Stimulated activated CD4-positive, alpha-beta T cell treated with anti-CD3 and anti-CD28 coated beads, Interleukin-15, amount 100 ng/mL, for 24 hours (primary cell): ENCODE results near the gene PERCC1.

Source experiments
- DNase-seq: peaks from one replicate; pipeline ENCODE4 v3.0.0-alpha.2; 2020

PERCC1 gene

DNA sequence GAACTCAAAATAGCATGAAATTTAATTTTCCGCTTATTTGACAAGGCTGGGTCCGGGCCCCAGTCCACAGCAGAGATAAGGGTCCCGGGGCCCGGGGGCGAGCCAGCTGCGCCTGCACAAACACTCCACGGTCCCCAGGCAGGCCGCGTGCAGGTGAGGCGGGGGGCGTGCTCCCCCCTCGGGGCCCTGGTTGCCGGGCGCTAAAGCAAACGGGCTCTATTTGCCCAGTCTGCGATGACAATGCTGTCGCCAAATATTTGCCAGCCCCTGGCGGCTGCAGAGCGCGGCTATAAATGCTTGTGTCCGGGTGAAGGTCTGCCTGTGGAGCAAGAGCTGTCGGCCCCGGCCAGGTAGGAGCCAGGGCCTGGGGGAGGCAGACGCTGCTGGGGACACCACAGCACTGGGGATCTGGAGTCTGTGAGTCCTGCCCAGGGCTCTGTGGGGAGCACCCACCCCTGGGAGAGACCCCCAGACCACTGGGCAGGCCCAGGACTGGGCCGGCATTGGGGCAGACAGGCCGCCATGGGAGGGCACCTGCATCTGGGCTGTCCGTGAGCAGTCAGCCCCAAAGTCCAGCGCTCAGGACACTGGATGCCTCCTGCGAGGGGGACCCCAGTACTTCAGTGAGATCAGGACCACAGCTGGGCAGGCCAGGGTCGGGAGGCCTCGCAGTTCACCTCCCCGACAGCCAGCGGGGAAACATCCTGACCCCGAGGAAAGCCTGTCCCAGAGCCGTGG is at the start of gene PERCC1:
TSS of gene PERCC1 (plus strand) at position 320 of the 738 bp plus-strand sequence. CDS start 1,516 bp downstream, outside the sequence.
- no peak for DNase-seq

DNA sequence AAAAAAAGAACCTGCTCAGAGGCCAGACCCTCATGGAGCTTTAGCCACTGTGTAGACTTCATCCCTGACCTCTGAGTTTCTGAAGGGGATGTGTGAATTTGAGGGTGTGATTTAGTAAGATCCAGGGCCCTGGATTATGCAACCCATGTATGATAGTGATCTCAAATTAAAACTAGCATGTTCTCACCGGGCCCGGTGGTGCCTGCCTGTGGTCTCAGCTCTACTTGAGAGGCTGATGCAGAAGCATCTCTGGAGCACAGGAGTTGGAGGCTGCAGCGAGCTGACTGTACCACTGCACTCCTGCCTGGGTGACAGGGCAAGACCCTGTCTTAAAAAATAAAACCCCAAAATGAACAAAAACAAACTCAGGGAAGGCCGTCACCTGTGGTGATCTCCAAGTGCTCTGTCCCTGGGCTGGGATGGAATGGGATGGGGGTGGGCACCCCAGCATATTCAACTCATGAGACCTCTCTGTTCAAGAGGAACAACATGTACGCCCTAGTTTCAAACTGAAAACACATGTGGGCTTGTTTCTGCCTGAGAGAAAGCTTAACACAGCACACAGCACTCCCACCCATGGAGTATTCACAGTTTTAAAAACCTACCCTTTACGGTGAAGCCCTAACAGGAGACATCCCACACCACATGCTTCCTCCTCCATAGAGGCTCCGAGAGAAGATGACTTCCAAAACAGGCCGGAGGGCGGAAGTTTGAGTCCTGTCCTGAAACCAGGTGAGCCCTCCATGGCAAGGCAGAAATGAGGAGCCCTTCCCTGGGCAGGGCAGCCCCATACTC is 49.1 kb upstream of the PERCC1 start:
- DNase-seq: no peak

DNA sequence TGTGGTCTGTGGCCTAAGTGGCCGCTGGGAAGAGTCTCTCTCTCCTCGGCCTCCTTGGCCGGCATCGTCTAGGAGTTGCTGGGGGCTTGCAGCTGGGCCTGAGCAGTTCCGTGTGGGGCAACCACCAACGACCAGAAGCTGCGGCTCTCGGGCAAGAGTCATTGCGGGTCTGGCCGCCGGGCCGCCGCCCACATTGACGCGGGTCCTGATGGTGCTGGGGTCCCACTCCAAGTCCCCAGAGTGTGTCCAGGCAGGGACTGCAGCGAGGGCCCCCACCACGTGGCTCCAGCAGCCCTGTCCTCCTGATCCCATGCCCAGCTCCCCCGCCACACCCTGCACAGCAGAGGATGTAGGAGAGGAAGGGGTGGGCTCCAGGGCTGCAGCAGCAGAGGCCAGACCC is 47.3 kb upstream of the PERCC1 start:
- DNase-seq: no peak

DNA sequence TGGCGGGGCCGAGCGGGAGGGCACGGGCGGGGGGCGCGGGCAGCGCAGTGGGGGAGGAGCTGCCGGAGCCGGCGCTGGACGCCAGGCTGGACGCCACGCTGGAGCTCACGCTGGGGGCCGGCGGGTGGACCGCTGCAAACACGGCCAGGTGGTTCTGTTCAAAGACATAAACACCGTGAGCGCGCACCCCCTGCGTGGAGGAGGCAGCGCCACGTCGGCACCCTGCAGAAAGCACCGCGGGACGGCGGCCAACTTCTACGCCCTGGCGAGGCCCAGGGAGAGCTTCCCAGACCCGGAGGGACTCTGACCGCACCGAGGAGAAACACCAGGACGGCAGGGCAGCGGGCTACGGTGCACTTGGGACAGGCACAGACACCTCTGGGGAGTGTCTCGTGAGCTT is 45.6 kb upstream of the PERCC1 start:
- DNase-seq: no peak

DNA sequence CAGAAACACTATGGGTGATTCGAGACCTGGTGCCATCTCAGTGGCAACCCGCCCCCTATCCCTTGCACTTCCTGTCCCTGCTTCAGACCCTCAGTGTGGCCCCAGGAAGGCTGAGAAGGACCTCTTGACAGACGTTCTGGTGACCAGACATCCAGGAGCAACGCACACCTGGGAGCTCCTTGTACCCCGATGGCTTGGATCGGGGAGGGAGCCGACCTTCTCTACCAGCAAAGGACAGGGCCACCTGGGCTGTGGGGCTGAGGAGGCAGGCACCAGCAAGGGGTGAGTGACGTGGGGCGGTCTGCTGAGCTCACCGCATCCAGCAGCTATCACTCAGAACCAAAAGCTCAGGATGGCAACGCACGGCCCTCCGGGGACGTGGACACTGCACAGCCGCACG is 43.5 kb upstream of the PERCC1 start:
- no peak for DNase-seq

DNA sequence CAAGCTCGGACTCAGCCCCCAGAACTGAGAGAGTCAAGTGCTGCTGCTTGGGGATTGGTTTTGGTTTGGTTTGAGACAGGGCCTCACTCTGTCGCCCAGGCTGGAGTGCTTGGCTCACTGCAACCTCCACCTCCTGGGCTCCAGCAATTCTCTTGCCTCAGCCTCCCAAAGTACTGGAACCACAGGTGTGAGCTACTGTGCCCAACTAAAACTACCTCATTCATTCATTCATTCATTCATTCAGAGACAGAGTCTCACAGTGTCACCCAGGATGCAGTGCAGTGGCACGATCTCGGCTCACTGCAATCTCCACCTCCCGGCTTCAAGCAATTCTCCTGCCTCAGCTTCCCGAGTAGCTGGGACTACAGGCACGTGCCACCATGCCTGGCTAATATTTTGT is 41.1 kb upstream of the PERCC1 start:
- no peak for DNase-seq

DNA sequence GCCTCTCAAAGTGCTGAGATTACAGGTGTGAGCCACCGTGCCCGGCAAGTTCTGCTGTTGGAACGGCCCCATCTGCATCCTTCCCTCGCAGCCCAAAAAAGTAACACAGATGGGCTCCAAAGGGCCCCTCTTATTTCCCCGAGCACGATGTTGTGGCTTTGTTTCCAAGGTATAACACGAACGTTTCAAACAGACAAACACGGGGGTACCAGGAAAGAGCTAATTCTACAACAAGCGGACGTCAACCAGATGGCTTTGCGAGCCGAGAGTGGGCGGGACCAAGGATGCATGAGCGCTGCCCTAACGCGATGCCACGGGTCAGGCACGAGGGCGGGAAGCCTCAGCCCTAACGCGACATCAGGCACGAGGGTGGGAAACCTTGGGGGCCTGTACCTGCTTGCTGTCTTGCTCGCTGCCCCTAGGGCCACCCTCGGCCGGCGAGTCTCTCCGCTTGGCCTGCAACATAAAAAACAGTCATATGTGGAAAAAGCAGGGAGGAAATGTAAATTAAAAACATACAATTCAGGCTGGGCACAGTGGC is 40.6 kb upstream of the PERCC1 start:
- no peak for DNase-seq

DNA sequence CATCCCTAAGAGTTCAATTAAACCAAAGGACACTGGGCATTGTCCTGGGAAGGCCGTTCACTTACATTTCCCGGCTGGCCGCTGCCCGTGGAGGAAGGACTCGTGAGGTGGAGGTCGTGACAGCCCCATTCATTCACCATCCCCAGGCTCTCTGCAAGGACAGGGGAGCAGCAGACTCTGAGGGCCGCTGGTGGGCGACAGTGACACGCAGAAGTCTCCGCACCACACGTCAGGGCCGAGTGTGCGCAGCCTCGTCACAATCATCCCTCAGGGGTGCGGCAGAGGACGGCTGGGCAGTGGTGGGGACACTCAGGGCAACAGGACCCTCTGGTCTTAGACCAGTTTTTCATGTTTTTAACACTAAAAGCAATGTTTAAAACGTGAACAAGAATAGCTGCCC is 38.1 kb upstream of the PERCC1 start:
- no peak for DNase-seq

DNA sequence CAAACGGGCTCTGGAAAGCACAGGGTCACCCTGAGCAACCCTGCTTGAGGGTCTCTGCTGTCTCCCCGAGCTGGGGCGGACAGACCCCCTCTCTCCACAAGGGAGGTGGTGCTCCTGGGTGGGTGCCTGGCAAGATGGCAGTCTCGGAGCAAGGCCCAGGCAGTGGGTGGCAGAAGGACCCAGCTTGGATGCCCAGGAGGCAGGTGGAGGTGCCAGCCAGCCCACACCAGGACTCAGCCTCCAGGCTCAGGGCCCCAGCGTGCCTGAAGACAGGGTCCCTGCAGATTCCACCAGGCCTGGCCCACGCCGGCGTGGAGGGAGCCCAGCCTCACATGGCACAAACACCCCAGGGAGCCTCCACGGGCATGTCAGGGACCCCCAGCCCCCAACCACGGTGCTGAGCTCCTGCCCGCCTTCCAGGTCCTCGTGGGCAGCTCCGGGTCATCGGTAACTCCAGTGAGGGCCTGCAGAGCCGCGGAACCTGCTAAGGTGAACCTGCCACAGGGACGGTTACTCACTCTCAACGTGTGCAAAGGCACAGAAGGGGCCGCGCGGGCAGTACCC is 37.2 kb upstream of the PERCC1 start:
- DNase-seq: no peak

DNA sequence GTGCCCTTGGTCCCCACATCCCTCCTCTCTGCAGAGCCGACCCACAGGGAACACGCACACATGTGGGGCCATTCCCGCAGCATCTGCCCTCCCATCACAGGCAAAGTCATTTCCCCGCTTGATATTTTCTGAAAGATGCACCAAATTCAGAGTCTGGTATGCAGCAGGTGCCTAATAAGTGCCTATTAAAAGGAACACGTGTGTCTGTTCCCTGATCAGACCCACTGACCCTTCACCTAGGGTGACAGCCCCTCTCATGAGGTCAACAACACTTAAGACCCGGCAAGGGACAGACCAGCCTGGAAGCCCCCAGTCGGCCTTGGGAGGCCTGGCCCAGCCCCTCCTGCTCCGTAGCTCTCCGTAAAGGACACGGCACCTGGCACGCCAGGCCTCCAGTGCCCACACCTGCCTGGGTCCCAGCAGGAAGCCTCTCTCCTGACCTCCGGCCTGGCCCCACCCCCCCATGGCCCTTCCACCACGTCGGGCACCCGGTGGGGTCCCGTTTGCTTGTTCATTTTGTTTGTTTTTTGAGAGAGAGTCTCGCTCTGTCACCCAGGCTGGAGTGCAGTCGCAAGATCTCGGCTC is 36.4 kb upstream of the PERCC1 start:
- DNase-seq: no peak

DNA sequence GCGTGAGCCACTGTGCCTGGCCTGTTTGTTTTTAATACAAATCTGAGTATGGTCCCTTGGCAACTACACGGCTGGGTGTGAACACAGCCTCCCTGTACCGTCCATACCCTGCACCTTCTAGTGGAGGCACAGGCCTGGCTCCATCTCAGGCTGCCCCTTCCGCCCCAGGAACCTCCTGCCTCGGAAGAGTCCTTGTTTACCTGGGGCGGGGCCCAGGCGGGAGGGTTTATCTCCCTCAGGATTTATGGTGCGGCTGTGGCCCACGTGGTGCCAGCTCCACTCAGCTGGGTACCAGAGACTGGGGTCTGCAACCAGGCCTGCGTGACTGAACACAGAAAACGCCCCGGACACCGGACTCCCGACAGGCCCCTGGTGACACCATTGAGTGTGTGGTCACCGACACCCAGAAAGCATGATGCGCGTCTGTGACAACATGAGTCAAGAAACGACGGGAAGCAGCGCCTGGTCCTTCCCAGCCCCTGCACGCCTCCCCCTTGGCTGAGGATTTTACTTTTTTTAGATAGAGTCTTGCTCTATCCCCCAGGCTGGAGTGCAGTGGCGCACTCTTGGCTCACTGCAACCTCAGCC is 35.3 kb upstream of the PERCC1 start:
- no peak for DNase-seq

DNA sequence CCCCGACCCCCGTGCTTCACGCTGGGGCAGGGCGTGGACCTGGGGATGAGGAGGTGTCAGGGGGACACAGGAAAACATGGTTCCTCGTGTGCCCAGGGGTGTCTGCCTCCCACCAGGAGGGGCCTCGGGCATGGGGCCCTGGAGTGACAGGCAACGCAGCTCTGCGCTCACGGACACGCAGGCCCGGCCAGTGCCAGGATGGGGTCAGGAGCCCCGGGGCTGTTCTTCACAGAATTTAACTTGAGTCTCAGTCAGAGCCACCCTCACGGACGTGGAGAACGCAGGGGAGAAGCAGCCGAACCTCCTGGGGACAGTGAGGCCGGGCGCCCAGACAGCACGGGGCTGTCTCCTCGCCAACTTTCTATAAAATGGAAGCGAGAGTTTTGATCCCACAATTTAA is 33.1 kb upstream of the PERCC1 start:
- no peak for DNase-seq

DNA sequence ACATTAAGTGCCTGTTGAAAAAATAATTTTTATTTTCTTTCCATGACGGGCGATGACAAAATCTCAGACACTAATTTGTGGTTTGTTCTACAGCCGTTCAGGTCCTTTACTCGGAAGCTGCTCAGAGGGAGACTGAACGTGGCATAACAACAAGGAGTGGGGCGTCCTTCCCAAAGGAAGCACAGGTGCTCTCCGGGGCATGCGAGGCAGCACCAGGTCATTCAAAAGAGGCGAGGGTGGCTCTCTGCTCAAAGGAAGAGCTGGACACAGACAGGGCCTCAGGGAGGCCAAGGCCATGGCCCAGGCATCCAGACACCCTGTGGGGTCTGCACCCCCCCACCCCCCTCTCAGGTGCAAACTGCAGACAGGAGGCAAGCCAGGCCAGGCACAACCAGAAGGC is 32.5 kb upstream of the PERCC1 start:
- no peak for DNase-seq

DNA sequence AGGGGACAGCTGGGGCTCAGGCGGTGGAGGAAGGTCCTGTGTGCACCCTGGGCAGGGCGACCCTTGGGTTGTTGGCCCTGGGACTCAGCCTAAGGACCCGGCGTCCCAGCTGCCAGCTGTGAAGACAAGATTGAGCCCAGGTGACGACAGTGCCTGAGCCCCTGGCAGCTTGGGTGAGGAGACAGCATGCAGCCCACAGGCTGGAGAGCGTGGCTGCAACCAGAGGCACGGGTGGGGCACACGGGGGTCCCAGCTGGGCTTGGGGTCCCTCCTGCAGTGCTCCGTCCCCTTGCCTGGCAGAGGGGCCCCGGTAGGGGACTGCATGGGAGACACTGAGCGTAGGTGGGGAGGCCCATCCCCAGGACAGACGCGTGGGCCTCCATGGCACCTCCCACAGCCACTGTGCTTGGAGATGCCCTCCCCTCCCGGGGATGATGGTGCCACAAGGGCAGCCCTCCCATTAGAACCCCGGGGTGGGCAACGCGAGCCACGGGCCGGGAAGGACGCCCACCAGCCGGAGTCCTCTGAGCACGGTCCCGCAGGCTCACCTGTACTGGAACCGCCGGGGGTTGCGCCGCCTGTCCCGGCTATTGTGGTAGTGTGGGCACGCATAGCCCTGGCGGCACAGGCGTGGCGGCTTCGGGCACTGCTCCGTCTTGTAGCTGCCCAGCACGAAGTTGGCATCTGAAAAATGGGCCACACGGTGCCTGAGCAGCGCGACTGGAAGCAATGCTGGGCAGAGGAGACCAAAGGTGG is 31.9 kb upstream of the PERCC1 start:
- DNase-seq: no peak

DNA sequence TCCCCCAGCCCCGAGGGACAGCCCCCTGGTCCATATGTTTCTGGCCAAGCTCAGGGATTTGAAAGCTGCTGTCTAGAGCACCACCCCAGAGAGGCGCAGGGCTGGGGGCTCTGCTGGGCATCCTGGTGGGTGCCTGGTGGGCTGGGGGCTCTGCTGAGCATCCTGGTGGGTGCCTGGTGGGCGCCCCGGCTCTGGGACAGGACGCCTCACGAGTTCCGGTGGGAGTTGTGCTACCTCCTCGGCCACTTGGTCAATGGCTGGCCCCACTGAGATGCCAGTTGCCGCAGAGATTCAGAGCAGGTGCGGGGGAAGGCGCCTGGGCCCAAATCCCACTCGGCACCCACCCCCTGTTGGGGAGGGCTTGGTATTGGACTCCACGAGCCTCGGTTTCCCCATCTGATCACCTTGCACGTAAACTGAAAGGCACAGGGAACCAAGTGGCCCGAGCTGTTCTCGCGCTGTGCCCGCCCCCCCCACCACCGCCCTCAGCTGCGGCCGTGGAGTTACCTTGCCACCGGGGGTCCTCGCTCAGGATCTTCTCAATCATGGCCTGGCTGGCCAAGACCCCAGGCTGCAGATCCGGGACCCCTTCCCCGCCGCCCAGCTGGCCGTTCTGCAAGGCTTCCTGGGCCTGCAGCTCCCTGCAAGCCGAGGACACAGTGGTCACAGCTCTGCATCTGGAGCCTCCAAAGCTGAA is 29.7 kb upstream of the PERCC1 start:
- no peak for DNase-seq

DNA sequence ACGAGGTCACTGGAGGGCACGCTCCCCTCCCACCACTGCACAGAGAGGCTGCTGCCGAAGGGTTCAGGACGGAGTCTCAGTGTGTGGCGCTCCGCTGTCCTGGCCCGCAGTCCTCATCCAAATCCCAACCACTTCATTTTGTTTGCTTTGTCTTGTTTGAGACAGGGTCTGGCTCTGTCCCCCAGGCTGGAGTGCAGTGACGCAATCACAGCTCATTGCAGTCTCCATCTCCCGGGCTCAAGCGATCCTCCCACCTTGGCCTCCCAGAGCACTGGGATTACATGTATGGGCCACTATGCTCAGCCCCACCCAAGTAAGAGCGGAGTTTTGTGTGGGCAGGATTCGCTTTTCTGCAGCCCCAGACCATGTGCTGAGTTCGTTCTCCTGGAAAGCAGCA is 29.1 kb upstream of the PERCC1 start:
- DNase-seq: no peak

DNA sequence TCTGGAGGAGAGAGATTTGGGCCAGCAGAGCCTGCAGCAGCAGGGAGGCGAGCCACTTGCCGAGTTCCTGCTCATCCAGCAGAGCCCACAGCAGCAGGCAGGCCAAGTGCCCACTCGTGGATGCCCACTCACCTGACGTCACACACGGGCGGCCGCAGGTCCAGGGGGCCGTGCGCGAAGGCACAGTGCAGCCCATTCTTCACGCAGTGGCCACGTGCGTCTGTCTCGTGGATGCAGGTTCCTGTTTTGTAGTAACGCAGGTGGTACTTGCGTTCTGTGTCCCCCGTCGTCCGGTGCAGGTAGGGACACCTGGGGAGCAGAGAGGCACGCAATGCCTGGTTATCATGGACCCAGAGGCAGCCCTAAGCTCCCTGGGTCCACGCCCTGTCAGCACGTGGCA is 27.8 kb upstream of the PERCC1 start:
- DNase-seq: no peak

DNA sequence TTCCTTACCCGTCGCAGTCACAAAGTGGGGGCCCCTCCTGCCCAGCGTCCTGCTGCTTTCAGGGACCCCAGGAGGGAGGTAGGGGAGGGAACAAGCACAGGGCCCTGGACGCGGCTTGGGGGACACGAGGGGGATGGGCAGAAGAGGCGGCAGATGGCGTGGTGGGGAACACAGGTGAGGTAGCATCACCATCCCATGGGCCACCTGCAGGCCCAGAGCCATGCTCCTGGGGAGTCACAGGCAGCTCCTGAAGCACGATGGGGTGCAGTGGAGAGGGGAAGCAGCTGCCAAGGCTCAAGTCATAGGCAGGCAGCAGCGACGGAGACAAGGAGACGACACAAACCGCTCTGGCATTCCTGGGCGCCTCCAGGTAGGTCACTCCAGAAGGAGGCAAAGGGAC is 27.1 kb upstream of the PERCC1 start:
- DNase-seq: no peak

DNA sequence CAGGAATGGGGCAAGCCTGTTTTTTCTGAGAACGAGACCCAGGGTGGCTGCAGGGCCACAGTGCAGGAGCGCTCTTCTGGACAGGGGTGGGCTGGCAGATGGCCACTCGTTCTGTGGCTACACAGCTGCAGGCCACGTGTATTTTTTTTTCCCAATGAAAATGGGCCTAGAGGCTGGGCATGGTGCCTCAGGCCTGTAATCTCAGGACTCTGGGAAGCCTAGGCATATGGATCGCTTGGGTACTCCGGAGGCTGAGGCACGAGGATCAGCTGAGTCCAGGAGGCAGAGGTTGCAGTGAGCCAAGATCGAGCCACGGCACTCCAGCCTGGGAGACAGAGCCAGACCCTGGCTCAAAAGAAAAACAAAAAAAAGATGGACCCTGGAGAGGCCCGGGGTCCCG is 23.1 kb upstream of the PERCC1 start:
- no peak for DNase-seq

DNA sequence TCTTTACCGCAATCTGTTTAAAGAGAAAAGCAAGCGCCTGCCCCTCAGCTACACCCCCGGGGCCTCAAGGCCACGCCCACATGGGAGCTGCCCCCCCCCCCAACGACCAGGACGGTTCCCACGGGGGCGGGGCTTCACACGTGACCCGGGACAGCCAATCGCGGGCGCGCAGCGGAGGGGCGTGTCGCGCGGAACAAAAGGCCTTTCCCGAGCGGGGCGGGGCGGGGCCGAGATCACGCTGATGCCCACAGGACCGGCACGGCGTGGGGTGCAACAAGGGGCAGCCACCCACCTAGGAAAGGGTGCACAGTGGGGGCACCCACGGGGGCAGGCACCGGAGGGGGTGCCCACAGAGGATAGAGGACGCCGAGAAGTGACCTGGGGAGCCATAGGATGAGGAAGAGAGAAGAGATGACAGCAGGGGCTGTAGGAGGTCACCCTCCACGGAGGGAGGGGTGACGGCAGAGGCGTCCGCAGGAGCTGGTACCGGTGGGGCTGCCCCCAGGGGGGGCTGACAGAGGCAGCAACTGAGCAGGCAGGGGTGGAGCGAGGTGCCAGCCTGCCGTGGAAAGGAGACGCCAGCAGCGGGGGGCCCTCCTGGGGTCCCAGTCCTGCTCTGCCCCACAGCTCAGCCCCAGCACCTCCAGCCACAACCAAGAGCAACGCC is 22.6 kb upstream of the PERCC1 start:
- peak; percentile 97 for DNase-seq

DNA sequence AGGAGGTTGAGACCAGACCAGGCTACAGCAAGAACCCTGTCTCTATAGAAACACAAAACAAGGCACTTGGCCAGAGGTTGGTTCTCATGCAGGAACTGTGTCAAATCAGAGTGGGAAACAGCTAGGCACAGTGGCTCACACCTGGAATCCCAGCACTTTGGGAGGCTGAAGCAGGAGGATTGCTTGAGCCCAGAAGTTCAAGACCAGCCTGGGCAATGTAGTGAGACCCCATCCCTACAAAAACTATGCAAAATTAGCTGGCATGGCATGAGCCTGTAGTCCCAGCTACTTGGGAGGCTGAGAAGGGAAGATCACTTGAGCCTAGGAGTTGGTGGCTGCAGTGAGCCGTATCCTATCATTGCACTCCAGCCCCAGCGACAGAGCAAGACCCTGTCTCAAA is 18.0 kb upstream of the PERCC1 start:
- no peak for DNase-seq
